ENCODE measurements around the gene ADSS1. TPM values are rescaled to one million over a fixed set of nuclear protein-coding genes. Genes with fewer than 3 reads are reported as not detected.

Gene ADSS1
- polyA plus RNA-seq, 3 donors from 2014 or later: 0.43 to 2.4 (median 1.2) TPM

- H3K4me3 Mint-ChIP-seq: no peak overlapping the region
- no peak for DNase-seq
- H3K27me3 Mint-ChIP-seq (ENCODE audit: low read depth in 3 of 3): peaks cover 1 to 2% (median 2%) of the 10 kb centered on the region in 3 donors
- H3K9me3 Mint-ChIP-seq: no peaks in the 10 kb centered on the region
- no peaks in the 10 kb centered on the region for H3K4me1 Mint-ChIP-seq
- no peaks in the 10 kb centered on the region for H3K36me3 Mint-ChIP-seq
- no peak overlapping the region for H3K27ac Mint-ChIP-seq
Observed at GRCh38 chr14:104777808-104778249, 53.8 kb downstream of the ADSS1 start.

- Mint-ChIP-seq H3K27me3 (ENCODE audit: low read depth in 3 of 3) (peaks cover 1 to 2% (median 2%) of the 10 kb centered on the region in 3 donors), H3K4me3 (no peak overlapping the region), H3K4me1 (no peaks in the 10 kb centered on the region), H3K36me3 (no peaks in the 10 kb centered on the region), H3K9me3 (no peaks in the 10 kb centered on the region), H3K27ac (no peak overlapping the region)
- DNase-seq: no peak
Observed at GRCh38 chr14:104778694-104779331, 54.8 kb downstream of the ADSS1 start.

GRCh38 chr14:104779776-104780512 lies 55.9 kb downstream of the ADSS1 start:
- no peak overlapping the region for H3K4me3 Mint-ChIP-seq

GRCh38 chr14:104780513-104781030 lies 56.5 kb downstream of the ADSS1 start:
- no peak overlapping the region for H3K4me3 Mint-ChIP-seq
- peaks cover 1 to 2% (median 2%) of the 10 kb centered on the region in 3 donors for H3K27me3 Mint-ChIP-seq (ENCODE audit: low read depth in 3 of 3)
- peaks cover 0 to 3% of the 10 kb centered on the region in 2 donors for H3K4me1 Mint-ChIP-seq
- H3K27ac Mint-ChIP-seq: no peak overlapping the region
- DNase-seq: no peak
- no peaks in the 10 kb centered on the region for H3K36me3 Mint-ChIP-seq
- no peaks in the 10 kb centered on the region for H3K9me3 Mint-ChIP-seq

More at GRCh38 chr14:104779776-104780512, 55.9 kb downstream of the ADSS1 start:
- H3K27ac Mint-ChIP-seq: no peak overlapping the region
- H3K36me3 Mint-ChIP-seq: no peaks in the 10 kb centered on the region
- H3K4me1 Mint-ChIP-seq: no peaks in the 10 kb centered on the region
- H3K27me3 Mint-ChIP-seq (ENCODE audit: low read depth in 3 of 3): peaks cover 1 to 2% (median 2%) of the 10 kb centered on the region in 3 donors
- DNase-seq: no peak
- H3K9me3 Mint-ChIP-seq: no peaks in the 10 kb centered on the region

- DNase-seq: no peak
- peaks cover 0 to 2% (median 1%) of the 10 kb centered on the region in 3 donors for H3K27me3 Mint-ChIP-seq (ENCODE audit: low read depth in 3 of 3)
- no peaks in the 10 kb centered on the region for H3K9me3 Mint-ChIP-seq
- no peak overlapping the region for H3K4me3 Mint-ChIP-seq
- H3K27ac Mint-ChIP-seq: no peak overlapping the region
- H3K36me3 Mint-ChIP-seq: no peaks in the 10 kb centered on the region
- H3K4me1 Mint-ChIP-seq: peaks cover 0 to 9% of the 10 kb centered on the region in 2 donors
Observed at GRCh38 chr14:104781271-104782077, 57.4 kb downstream of the ADSS1 start.

DNA sequence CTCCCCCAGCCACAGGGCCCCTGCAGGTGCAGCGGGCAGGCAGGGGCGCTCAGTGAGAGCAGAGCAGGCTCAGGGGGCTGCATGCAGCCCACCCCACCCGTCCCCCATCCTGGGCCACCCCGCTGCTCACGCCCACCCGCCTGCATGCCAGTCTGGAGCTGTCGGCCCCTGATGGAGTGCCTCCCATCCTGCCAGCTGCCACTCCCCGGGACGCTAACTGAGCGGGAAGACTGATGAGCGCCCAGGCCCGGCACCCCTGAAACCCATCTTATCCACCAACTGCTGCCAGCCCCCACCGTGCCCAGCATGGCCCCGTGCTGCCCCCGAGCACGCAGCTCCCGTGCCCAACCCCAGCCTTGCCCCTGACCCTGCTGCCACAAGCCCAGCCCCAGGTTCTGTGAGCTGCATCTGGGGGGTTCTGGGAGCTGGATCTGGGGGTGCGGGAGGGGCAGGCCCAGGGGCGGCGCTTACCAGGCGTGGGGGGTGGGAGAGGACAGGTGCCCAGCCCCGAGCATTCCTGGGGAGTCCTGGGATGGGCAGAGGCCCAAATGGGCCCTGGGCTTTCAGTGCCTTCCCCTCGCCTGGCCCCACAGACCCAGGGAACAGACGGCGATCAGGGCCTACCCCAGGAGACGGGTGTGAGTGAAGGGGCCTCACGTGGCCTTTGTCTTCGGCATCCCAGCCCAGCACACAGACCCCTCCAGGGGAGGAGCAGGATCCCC lies 58.2 kb downstream of the ADSS1 start:
- no peaks in the 10 kb centered on the region for H3K9me3 Mint-ChIP-seq
- no peaks in the 10 kb centered on the region for H3K36me3 Mint-ChIP-seq
- DNase-seq: no peak

GRCh38 chr14:104782808-104783139 lies 58.7 kb downstream of the ADSS1 start:
- peaks cover 0 to 14% of the 10 kb centered on the region in 2 donors for H3K4me1 Mint-ChIP-seq
- no peaks in the 10 kb centered on the region for H3K36me3 Mint-ChIP-seq
- H3K27me3 Mint-ChIP-seq (ENCODE audit: low read depth in 3 of 3): peaks cover 0 to 4% (median 0%) of the 10 kb centered on the region in 3 donors
- no peak overlapping the region for H3K27ac Mint-ChIP-seq
- no peak overlapping the region for H3K4me3 Mint-ChIP-seq
- DNase-seq: no peak
- no peaks in the 10 kb centered on the region for H3K9me3 Mint-ChIP-seq

More for the DNA sequence above, 58.2 kb downstream of the ADSS1 start:
- no peak overlapping the region for H3K4me3 Mint-ChIP-seq
- H3K27me3 Mint-ChIP-seq (ENCODE audit: low read depth in 3 of 3): peaks cover 0 to 4% (median 0%) of the 10 kb centered on the region in 3 donors
- no peak overlapping the region for H3K27ac Mint-ChIP-seq
- peaks cover 0 to 14% of the 10 kb centered on the region in 2 donors for H3K4me1 Mint-ChIP-seq

DNA sequence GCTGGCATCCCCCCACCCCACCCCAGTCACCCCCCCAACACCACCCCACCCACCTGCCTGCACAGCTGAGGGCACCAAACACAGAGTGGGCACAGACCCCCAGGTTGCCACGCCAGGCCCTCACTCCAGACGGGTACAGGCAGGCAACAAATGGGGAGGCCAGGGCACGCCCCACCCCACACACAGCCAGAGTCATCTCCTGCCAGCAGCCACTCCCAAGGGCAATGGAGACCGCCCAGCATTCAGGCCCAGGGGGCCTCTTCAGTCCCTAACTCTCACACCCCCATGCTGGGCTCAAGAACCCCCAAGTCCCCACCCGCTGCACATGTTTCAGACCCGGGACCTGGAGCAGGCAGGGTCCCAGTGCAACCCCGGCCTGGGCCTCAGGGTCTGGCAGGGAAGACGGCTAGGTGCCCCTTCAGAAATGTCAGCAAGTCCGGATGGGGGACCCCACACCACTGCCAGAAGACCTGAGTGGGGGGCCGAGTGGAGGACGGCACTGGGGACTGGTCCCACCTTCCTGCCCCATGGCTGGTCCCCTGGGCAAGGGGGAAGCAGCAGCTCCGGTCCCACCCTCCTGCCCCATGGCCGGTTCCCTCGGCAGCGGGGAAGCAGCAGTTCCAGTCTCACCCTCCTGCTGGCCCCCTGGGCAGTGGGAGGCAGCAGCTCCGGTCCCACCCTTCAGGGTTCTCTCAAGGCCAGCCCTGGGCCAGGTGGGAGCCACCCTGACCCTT lies 59.6 kb downstream of the ADSS1 start:
- Mint-ChIP-seq H3K4me1 (peaks cover 0 to 16% of the 10 kb centered on the region in 2 donors), H3K9me3 (no peaks in the 10 kb centered on the region), H3K27me3 (ENCODE audit: low read depth in 3 of 3) (peaks cover 0 to 3% (median 0%) of the 10 kb centered on the region in 3 donors), H3K4me3 (no peak overlapping the region), H3K27ac (no peak overlapping the region), H3K36me3 (no peaks in the 10 kb centered on the region)
- DNase-seq: no peak

DNA sequence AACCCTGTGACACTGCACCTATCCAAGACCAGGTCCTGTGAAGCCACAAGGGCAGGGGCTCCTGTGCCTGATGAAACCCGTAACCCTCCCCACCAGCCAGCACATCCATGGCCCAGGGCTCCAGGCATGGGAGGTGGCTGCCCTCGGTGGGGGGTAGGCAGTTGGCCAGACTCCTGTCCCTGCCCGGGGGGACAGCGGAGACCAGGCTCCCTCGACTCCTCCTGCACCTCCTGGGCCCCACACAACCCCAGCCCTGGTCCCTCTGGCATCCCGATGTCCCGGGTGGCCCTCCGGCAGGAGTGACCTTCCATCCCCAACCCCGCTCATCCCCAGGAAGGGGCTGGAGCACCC lies 60.2 kb downstream of the ADSS1 start:
- Mint-ChIP-seq H3K36me3 (no peaks in the 10 kb centered on the region), H3K4me1 (peaks cover 0 to 16% of the 10 kb centered on the region in 2 donors), H3K27me3 (ENCODE audit: low read depth in 3 of 3) (peaks cover 0 to 3% (median 0%) of the 10 kb centered on the region in 3 donors), H3K27ac (no peak overlapping the region), H3K4me3 (no peak overlapping the region), H3K9me3 (no peaks in the 10 kb centered on the region)
- no peak for DNase-seq

DNA sequence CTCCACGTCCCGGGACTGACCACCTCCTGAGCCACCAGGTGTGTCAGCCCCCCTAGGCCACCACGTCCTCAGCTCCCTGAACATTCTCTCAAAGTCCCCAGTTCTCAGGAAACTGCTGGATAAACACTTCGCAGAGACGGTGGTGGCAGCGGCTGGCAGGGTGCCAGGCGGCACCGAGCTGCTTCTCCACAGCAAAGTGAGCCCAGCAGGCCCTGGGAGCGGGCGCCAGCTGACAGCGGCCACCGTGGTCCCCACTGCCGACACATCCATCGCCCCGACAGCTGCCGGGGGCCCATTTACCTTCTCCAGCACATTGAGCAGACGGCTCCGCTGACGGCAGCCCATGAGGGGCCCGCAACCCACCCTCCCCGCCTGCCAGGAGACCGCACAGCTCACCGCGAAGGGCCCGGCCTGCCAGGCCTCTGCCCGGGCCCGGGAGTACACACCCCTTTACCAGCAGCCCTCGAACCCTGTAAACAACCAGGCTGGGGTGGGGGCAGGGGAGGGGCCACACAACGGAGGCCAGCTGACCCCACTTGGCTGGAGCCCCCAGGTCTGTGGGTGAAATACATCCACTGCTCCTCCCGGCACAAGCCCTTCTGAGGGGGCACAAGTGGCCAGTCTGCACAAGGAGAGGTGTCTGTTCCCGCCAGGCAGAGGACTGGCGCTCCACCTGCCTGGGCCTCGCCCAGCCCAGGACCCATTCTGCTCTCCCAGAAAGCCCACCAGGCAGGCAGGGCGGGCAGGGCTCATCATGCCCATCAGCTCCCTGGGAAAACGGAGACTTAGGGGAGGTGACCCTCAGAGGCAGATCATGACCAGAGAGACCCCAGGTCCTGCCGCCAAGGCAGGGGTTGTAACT lies 61.0 kb downstream of the ADSS1 start:
- Mint-ChIP-seq H3K36me3 (no peaks in the 10 kb centered on the region), H3K27me3 (ENCODE audit: low read depth in 3 of 3) (peaks cover 0 to 3% (median 0%) of the 10 kb centered on the region in 3 donors), H3K9me3 (no peaks in the 10 kb centered on the region), H3K27ac (peak overlapping the region in 3 of 6 donors; percentile 50 to 57 (median 53)), H3K4me1 (peaks cover 0 to 20% of the 10 kb centered on the region in 2 donors), H3K4me3 (peak overlapping the region in 1 of 5 donors; percentile 36)
- DNase-seq: no peak

GRCh38 chr14:104785708-104786080 lies 61.7 kb downstream of the ADSS1 start:
- Mint-ChIP-seq H3K27ac (peak overlapping the region in 2 of 6 donors; percentile 53 to 61), H3K27me3 (ENCODE audit: low read depth in 3 of 3) (peaks cover 0 to 3% (median 0%) of the 10 kb centered on the region in 3 donors), H3K4me3 (no peak overlapping the region), H3K9me3 (no peaks in the 10 kb centered on the region), H3K4me1 (peaks cover 0 to 20% of the 10 kb centered on the region in 2 donors), H3K36me3 (no peaks in the 10 kb centered on the region)
- no peak for DNase-seq

- Mint-ChIP-seq H3K27me3 (ENCODE audit: low read depth in 3 of 3) (peaks cover 0 to 3% (median 0%) of the 10 kb centered on the region in 3 donors), H3K4me1 (peaks cover 0 to 24% of the 10 kb centered on the region in 2 donors), H3K27ac (peak overlapping the region in 4 of 6 donors; percentile 2 to 61 (median 26)), H3K9me3 (no peaks in the 10 kb centered on the region), H3K4me3 (peak overlapping the region in 2 of 5 donors; percentile 10 to 36), H3K36me3 (no peaks in the 10 kb centered on the region)
- DNase-seq: peak in 1 of 3 donors; percentile 34
Observed at GRCh38 chr14:104786091-104786586, 62.1 kb downstream of the ADSS1 start.
